ENCODE measurements around the gene RAB38. TPM values are rescaled to one million over a fixed set of nuclear protein-coding genes. Genes with fewer than 3 reads are reported as not detected.

RAB38 gene
- total RNA-seq, 1 experiment from 2014 or later: 18.7 TPM

DNA sequence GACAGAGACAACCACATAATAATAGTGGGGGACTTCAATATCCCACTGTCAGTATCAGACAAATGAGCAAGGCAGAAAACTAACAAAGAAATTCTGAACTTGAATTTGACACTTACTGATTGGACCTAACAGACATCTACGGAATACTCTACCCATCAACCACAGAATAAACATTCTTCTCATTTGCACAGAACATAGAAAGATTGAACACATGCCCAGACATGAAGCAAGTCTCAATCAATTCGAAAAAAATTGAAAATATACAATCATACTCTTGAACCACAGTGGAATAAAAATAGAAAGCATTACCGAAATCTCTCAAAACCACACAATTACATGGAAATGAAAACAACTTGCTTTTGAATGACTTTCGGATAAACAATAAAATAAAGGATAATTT is 17.9 kb downstream of the RAB38 start:
- Mint-ChIP-seq H3K4me3 (no peak overlapping the region), H3K9me3 (peaks cover 0 to 25% of the 10 kb centered on the region in 2 experiments; a peak in 4 of 5 replicates), H3K27me3 (ENCODE audit: low read depth) (no peaks in the 10 kb centered on the region), H3K4me1 (peaks cover 4 to 12% of the 10 kb centered on the region in 2 experiments; a peak in 3 of 4 replicates), H3K27ac (no peak overlapping the region), H3K36me3 (ENCODE audit: insufficient read depth in 1 of 3, low read depth in 3 of 3) (peaks cover 12 to 50% (median 17%) of the 10 kb centered on the region in 3 experiments; a peak in 5 of 7 replicates)
- Histone ChIP-seq H4K91ac (ENCODE audit: insufficient read length, low read depth, low read length) (no peak overlapping the region), H3T11ph (ENCODE audit: low read length) (no peak overlapping the region), H4K20me1 (ENCODE audit: control insufficient read depth, insufficient read depth, insufficient read length) (no peaks in the 10 kb centered on the region), H2BK12ac (ENCODE audit: insufficient read length, low read depth, low read length) (no peak overlapping the region), H3K79me1 (ENCODE audit: insufficient read depth, low read depth, low read length, poor library complexity, severe bottlenecking) (no peaks in the 10 kb centered on the region), H3K18ac (ENCODE audit: insufficient read length, low read depth, low read length) (no peak overlapping the region), H3K4ac (ENCODE audit: low read depth, low read length) (no peak overlapping the region), H3K9ac (ENCODE audit: extremely low read depth, insufficient read length, low read length) (no peak overlapping the region), H3K14ac (ENCODE audit: insufficient read depth, low read length) (no peak overlapping the region), H3K9me3 (ENCODE audit: control insufficient read depth, low read depth, low read length) (no peaks in the 10 kb centered on the region), H3K27me3 (ENCODE audit: insufficient read depth, low read length) (no peaks in the 10 kb centered on the region), H2BK5ac (ENCODE audit: insufficient read length, low read length) (no peak overlapping the region), H2BK15ac (ENCODE audit: low read depth, low read length) (no peak overlapping the region), H3K56ac (ENCODE audit: insufficient read length, low read depth, low read length) (no peak overlapping the region), H2AFZ (ENCODE audit: low read length) (no peak overlapping the region), H4K8ac (replicated peaks; ENCODE audit: insufficient read length, low read depth, low read length) (no peak overlapping the region), H3K4me1 (ENCODE audit: insufficient read depth, low read length) (no peaks in the 10 kb centered on the region), H3K23me2 (ENCODE audit: insufficient read length, low read depth, low read length, poor library complexity, severe bottlenecking) (no peaks in the 10 kb centered on the region), H3K79me2 (ENCODE audit: insufficient read depth, low read length) (no peaks in the 10 kb centered on the region), H2BK20ac (ENCODE audit: low read depth, low read length, poor library complexity, severe bottlenecking) (no peak overlapping the region), H2AK5ac (ENCODE audit: insufficient read length, low read length) (no peak overlapping the region), H3K23ac (ENCODE audit: insufficient read length, low read depth, low read length) (no peak overlapping the region), H3K4me2 (ENCODE audit: insufficient read depth, insufficient read length, low read length) (no peak overlapping the region), H3K27ac (ENCODE audit: insufficient read length, low read depth, low read length) (no peak overlapping the region), H4K5ac (ENCODE audit: insufficient read length, low read depth, low read length) (no peak overlapping the region), H2BK120ac (ENCODE audit: low read depth, low read length, poor library complexity, severe bottlenecking) (no peak overlapping the region)
- no peak for DNase-seq
- no CpG with 5 or more reads among the region's 4 CpGs for WGBS (ENCODE audit: extremely low coverage, insufficient read length, low lambda C conversion rate)
- TF ChIP-seq, protein P1, sequence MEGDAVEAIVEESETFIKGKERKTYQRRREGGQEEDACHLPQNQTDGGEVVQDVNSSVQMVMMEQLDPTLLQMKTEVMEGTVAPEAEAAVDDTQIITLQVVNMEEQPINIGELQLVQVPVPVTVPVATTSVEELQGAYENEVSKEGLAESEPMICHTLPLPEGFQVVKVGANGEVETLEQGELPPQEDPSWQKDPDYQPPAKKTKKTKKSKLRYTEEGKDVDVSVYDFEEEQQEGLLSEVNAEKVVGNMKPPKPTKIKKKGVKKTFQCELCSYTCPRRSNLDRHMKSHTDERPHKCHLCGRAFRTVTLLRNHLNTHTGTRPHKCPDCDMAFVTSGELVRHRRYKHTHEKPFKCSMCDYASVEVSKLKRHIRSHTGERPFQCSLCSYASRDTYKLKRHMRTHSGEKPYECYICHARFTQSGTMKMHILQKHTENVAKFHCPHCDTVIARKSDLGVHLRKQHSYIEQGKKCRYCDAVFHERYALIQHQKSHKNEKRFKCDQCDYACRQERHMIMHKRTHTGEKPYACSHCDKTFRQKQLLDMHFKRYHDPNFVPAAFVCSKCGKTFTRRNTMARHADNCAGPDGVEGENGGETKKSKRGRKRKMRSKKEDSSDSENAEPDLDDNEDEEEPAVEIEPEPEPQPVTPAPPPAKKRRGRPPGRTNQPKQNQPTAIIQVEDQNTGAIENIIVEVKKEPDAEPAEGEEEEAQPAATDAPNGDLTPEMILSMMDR (conservative IDR thresholded peaks at IDR 0.05): no peak

Data from H9 (cell line).